ENCODE data around the gene CD59.

DNA sequence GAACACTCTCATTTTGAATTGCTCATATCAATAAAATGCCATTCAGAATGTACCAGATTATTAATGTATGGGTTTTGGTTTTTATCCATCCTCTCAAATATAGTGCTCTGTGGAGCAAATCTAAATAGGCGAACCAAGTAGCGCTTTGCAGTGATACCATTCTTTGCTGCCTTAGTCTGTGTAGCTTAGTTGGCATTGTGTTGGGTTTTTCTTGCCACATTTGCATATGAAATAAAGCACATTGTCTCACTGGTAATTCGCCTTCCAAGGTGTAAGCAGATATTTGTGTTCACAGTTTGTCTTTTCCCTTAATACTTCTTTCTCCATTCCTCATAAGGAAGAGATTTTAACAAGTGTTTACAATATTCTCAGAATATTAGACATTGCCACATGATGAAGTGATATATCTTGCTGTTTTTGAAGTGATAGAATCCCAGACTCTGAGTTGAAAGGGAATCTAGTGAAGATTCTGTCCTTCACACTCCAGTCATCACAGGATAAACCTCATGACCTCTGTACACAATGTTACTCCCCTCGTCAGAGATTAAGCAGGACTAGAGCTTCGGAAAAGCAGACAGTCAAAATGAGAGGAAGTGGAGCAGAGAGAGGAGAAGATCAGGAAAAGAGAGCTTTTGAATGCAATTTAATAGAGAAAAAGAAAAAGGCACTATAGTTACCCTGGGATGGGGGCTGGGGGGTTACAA lies 52.1 kb downstream of the CD59 start:
- no peak for TF ChIP-seq JUN (IDR thresholded peaks at IDR 0.05; ENCODE audit: borderline replicate concordance, low read depth, low read length)
- TF ChIP-seq JUN (CRISPR knock-in tag; IDR thresholded peaks at IDR 0.05; ENCODE audit: borderline replicate concordance), result no peak
- no peak for TF ChIP-seq RBFOX2 (IDR thresholded peaks at IDR 0.05; ENCODE audit: low read depth, low read length)
- TF ChIP-seq CHD4 (IDR thresholded peaks at IDR 0.05; ENCODE audit: insufficient read depth, insufficient replicate concordance, low read depth, low read length, poor library complexity, severe bottlenecking), result no peak
- TF ChIP-seq POLR2A (conservative IDR thresholded peaks at IDR 0.05), result no peak
- TF ChIP-seq RFX1 (IDR thresholded peaks at IDR 0.05), result no peak
- TF ChIP-seq MYBL2 (IDR thresholded peaks at IDR 0.05; ENCODE audit: low read depth), result no peak
- TF ChIP-seq MYBL2 (CRISPR knock-in tag; IDR thresholded peaks at IDR 0.05; ENCODE audit: borderline replicate concordance), result no peak
- TF ChIP-seq, protein P1, sequence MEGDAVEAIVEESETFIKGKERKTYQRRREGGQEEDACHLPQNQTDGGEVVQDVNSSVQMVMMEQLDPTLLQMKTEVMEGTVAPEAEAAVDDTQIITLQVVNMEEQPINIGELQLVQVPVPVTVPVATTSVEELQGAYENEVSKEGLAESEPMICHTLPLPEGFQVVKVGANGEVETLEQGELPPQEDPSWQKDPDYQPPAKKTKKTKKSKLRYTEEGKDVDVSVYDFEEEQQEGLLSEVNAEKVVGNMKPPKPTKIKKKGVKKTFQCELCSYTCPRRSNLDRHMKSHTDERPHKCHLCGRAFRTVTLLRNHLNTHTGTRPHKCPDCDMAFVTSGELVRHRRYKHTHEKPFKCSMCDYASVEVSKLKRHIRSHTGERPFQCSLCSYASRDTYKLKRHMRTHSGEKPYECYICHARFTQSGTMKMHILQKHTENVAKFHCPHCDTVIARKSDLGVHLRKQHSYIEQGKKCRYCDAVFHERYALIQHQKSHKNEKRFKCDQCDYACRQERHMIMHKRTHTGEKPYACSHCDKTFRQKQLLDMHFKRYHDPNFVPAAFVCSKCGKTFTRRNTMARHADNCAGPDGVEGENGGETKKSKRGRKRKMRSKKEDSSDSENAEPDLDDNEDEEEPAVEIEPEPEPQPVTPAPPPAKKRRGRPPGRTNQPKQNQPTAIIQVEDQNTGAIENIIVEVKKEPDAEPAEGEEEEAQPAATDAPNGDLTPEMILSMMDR (IDR thresholded peaks at IDR 0.05 in 2 of 3, conservative IDR thresholded peaks at IDR 0.05 in 1 of 3; ENCODE audit: insufficient read depth in 2 of 3, low read depth in 1 of 3, low read length in 3 of 3), result no peak
- TF ChIP-seq, protein P2, sequence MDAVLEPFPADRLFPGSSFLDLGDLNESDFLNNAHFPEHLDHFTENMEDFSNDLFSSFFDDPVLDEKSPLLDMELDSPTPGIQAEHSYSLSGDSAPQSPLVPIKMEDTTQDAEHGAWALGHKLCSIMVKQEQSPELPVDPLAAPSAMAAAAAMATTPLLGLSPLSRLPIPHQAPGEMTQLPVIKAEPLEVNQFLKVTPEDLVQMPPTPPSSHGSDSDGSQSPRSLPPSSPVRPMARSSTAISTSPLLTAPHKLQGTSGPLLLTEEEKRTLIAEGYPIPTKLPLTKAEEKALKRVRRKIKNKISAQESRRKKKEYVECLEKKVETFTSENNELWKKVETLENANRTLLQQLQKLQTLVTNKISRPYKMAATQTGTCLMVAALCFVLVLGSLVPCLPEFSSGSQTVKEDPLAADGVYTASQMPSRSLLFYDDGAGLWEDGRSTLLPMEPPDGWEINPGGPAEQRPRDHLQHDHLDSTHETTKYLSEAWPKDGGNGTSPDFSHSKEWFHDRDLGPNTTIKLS (IDR thresholded peaks at IDR 0.05; ENCODE audit: borderline replicate concordance, low read depth), result no peak
- no peak for TF ChIP-seq EZH2 (IDR thresholded peaks at IDR 0.05; ENCODE audit: borderline replicate concordance, low read depth, low read length)
- no peak for TF ChIP-seq RBBP5 (IDR thresholded peaks at IDR 0.05; ENCODE audit: borderline replicate concordance, insufficient read depth, low read length, poor library complexity, severe bottlenecking)
- no peak for TF ChIP-seq SIX5 (IDR thresholded peaks at IDR 0.05; ENCODE audit: borderline replicate concordance in 1 of 2, insufficient read depth in 1 of 2, low read depth in 1 of 2, low read length in 2 of 2)

All from K562 (cell line).